ENCODE results near the gene DACT2.
"Not testable (repeated sequence)": the region's sequence is repeated elsewhere in the genome, so short reads cannot be mapped to it uniquely, and the experiment has no call there.

The DACT2 gene

GRCh38 chr6:168319279-168320111 lies at the start of gene DACT2:
Gene DACT2, minus strand, starts transcription at chr6:168319777. Its CDS starts 144 bp downstream, at chr6:168319633.
- no peak for DNase-seq

DNA sequence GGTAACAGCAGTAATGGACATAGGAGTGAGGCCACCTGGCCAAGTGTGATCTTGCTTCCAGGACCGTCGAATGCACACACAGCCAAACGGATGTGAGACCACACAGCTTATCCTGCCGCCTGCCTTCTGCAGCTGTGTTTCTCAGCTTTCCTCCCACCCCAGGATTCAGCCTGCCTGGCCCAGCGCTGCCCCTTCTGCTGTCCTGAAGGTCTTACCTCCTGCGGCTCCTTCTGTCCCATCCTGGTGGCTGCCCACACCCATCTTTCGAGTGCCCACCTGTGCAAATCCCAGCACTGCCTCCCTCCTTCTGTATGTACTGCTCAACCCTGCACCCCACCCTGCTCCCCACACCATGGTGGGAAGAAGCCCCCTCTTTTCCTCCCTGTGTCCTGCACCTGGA lies 49.4 kb upstream of the DACT2 start:
- DNase-seq = no peak

DNA sequence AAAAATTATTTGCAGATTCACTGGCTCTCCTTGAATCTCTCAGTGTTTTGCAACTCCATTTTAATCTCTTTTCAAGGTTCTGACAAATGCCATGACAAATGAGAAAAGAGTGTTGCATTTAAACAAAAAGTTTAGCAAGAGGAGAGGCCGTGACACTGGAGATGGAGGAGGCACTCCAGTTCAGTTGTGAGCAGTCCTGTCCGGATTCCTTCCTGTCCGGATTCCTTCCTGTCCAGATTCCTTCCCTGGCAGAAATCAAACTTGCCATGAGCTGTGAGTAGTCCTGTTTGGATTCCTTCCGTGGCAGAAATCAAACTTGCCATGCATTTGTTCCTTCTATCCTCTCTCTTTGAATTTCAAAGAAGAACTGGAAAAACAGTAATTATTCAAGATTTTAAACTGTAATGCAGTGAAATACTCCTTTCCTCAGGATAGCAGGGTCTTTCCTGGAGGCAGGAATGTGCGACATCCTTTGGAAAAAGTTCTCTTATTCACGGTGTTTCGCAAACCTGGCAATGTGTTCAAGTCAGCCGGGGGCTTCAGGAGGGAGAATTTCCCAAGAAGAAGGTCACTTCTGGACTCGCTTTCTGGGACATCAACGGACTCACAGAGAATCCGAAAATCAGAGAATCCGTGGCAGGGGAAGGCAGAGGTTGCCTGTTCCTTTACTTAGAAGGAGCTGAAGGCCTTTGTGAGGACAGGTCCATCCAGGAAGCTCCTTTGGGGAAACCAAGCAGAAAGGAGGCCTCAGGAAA lies 48.7 kb upstream of the DACT2 start:
- DNase-seq = no peak

DNA sequence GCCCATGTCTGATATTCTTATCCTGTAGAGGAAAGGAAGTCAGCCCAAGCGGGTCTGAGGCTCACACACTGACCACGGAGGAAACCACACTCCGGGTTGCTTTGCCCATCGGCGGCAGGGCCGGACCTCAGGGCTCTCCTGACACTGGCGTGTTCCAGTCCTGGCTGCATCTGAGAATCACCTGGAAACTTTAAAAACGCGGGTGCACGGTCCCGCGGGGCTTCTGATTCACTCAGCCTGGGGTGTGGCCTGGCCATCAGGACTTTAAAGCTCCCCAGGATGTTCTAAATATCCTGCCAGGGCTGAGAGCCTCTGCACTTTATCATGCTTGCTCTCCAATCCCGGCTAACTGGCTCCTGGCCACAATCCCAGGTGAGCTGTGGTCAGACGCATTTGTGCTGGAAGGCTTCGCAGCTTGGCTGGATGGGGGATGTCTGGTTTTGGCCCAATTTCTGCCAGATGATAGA lies 47.7 kb upstream of the DACT2 start:
- DNase-seq = no peak

- DNase-seq = no peak
Observed at GRCh38 chr6:168366473-168366872, 46.9 kb upstream of the DACT2 start.

- DNase-seq = no peak
Observed at GRCh38 chr6:168365422-168366165, 46.0 kb upstream of the DACT2 start.

- no peak for DNase-seq
Observed at GRCh38 chr6:168364793-168365421, 45.3 kb upstream of the DACT2 start.

GRCh38 chr6:168363811-168364792 lies 44.5 kb upstream of the DACT2 start:
- DNase-seq = no peak

GRCh38 chr6:168363302-168363701 lies 43.7 kb upstream of the DACT2 start:
- no peak for DNase-seq

DNA sequence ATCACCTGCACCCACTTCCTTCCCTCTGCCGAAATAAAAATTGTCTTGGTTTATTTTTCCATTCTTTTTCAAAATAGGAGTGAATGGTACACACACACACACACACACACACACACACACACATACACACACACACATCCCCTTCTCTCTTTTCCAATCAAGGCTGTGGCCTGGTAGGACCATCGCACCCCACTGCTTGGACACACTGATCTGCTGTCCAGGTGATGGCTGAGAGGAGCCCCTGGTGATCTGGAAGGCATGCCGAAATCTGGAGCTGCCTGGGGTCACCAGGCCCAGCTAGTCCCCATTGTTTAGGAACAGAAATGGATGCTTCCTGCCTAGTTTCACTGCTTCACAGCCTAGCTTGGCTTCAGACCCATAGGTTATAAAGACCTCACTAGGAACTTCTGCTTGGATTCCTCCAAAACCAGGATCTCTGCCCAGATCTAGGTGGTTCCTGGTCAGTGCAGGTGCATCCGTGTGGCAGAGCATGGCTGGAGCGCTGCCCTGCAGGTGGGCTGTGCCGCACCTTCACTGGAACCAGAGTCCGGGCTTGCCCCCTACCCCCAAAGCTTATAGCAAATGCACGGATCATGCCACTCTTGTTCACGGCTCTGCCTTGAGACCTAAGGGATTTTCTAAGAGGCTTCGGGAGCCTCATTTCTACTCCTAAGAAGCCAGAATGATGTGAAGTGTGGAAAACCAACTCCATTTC lies 42.9 kb upstream of the DACT2 start:
- DNase-seq = no peak

DNA sequence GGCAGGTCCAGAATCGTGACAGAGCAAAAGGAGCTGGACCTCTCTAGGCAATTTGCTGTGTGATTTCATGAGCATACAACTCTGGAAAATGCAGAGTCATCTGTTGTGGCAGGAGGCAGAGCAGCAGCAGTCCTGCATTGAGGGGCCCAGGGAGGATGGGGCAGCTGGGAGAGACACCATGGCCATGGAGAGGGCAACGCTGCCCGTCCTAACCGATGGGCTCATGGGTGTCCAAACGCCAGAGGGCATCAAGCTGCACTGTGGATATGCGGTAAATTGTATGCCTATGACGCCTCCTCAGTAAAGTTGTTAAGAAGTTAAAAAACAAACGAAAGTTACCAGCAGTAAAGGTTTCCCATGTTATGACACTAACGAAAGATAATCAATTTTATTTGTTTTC lies 42.2 kb upstream of the DACT2 start:
- no peak for DNase-seq

DNA sequence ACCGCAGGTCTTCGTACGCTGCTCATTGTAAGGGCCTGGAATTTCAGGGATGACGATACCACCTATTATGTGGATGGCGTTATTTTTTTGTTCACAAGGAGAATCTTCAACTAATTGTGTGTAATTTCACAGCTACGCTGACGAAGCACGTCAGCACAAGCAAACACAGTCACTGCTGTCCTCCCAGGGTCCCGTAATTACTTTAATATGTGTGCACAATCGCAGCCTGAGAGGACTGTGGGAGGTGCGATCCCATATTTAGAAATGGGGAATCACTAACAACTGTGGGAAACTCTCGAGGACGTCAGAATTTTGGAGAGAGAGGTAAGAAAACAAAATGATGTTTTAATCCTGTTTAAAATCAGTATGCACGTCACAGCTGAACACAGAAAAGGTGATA lies 40.2 kb upstream of the DACT2 start:
- no peak for DNase-seq

DNA sequence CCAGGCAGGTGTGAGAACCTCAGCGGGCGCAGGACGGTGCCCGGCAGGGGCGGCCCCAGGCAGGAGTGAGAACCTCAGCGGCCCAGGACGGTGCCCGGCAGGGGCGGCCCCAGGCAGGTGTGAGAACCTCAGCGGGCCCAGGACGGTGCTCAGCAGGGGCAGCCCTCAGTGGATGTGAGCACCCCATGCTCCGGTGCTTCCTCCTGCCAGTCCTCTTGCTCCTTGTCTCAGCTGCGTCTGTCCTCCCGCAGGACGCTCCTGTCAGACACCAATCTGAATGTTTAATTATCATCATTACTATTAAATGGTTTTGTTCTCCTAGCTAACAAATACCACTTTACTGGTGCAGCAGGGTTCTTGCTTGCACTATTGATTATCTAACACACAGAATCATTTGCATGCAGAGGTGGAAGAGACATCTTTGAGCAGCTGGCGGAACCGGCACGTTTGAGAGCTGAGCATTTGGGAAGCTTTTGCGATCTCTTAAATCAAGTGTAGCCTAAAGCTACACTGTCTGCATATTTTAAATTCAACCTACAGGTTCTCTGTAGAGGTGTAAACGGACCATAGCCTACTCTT lies 39.4 kb upstream of the DACT2 start:
- no peak for DNase-seq

DNA sequence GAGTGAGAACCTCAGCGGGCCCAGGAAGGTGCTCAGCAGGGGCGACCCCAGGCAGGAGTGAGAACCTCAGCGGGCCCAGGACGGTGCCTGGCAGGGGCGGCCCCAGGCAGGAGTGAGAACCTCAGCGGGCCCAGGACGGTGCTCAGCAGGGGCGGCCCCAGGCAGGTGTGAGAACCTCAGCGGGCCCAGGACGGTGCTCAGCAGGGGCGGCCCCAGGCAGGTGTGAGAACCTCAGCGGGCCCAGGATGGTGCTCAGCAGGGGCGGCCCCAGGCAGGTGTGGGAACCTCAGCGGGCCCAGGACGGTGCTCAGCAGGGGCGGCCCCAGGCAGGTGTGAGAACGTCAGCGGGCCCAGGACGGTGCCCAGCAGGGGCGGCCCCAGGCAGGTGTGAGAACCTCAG lies 37.3 kb upstream of the DACT2 start:
- DNase-seq = not testable (repeated sequence)

DNA sequence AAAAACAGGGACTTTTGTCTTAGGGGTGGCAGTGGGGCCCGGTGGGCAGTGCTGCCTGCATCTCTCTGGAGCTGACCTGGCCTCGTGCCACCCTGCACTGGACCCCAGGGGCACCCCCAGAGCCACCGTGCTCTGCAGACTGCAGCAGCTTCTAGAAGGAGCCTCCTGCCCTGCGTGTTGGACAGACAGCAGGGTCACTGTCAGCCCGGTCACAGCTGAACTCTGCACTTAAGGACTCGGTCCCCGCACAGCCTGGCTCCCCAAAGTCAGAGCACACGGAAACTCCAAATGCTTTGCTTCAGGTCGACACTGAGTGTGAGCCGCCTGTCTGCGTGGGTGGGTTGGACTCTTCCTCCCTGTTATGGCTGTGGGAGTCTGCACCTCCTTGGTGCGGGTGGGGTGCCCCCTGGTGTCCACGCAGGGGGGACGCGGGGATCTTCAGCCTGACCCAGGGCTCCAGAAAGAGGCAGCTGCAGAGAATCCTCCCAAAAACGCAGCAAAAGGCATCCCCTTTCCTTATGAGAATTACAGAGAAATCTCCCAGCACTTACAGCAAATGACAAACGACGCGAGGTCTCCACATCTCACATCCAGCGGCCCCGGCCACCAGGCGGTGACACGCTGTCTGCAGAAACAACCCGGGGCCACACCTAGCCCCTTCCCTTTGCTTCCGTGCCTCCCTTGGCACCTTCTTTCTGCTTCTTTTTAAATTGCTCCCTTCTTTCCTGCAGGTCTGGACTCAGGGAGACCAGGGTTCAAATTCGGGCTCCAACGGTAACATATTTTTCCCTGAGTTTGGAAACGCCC lies 36.3 kb upstream of the DACT2 start:
- DNase-seq = no peak

- no peak for DNase-seq
Observed at GRCh38 chr6:168354338-168354737, 34.8 kb upstream of the DACT2 start.

DNA sequence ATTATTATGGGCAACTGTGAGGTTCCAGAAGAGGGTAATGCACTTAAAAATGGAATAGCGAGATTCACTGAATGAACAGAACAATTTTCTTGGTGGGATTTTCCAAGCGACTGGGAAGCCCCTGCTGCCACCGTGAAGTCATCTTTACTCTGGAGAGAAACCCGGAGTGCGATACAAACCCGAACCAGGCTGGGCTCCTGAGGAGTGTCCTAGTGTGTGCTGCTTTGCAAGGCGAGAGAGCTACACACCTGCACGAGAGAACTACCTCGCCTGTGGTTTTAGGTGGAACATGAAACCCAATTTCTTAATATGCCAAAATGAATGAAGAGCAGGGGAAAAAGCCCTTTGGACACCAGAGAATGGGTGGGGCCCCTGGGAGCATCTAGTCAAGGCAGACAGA lies 33.5 kb upstream of the DACT2 start:
- no peak for DNase-seq

- DNase-seq = no peak
Observed at GRCh38 chr6:168352096-168352495, 32.5 kb upstream of the DACT2 start.

- no peak for DNase-seq
Observed at GRCh38 chr6:168349718-168350210, 30.2 kb upstream of the DACT2 start.

GRCh38 chr6:168348186-168348585 lies 28.6 kb upstream of the DACT2 start:
- DNase-seq = no peak
